CD4-positive, alpha-beta T cell treated with Interleukin-6 for 4 hours (primary cell): ENCODE measurements around the gene MIER3.
"Not testable (repeated sequence)": the region's sequence is repeated elsewhere in the genome, so short reads cannot be mapped to it uniquely, and the experiment has no call there.

Experiments
- DNase-seq: peaks from one replicate; pipeline ENCODE4 v3.0.0-alpha.2; 2020; ENCODE audit warnings: mixed read lengths

The MIER3 gene, protein sequence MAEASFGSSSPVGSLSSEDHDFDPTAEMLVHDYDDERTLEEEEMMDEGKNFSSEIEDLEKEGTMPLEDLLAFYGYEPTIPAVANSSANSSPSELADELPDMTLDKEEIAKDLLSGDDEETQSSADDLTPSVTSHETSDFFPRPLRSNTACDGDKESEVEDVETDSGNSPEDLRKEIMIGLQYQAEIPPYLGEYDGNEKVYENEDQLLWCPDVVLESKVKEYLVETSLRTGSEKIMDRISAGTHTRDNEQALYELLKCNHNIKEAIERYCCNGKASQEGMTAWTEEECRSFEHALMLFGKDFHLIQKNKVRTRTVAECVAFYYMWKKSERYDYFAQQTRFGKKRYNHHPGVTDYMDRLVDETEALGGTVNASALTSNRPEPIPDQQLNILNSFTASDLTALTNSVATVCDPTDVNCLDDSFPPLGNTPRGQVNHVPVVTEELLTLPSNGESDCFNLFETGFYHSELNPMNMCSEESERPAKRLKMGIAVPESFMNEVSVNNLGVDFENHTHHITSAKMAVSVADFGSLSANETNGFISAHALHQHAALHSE

GRCh38 chr5:56951946-56952691, at the start of gene MIER3:
TSS of gene MIER3 (minus strand) at chr5:56952123. CDS start at chr5:56952102, 21 bp downstream.
- peak; percentile 81 for DNase-seq

DNA sequence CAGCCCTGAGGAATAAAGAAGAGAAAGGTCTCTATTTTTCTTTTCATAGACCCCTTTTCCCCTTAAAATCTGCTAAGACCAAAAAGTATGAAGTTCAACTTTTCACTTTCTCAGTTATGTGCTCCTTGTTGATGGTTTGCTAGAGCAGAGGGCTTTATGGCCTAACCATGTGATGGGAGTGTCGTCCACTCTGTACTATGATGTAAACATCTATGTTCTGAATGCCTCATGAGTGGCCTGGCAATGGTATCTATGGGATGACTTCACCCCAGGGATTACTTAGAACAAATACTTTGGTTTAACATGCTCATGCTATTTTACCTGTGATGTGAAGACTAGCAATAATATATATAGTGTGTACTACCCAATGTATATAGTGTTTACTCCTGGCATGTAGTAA, 43.7 kb upstream of the MIER3 start:
- DNase-seq: no peak

DNA sequence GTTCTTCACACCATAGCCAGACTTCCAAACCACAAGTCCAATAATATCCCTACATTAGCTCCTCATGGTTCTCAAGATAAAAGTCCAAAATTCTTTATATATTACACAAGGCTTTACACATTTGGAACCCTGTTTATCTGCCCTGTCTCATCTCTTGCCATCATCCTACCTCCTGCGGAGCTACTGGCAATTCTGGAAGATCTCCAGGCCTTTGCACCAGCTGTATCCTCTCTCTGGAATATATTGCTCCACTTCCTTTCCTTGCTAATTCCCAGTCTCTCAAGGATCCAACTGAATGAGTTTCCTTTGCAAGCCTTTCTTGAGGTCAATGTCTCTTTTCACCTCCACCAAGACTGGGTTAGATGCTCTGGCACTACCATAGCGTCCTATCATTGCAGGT, 41.3 kb upstream of the MIER3 start:
- no peak for DNase-seq

GRCh38 chr5:56989676-56990075, 37.8 kb upstream of the MIER3 start:
- no peak for DNase-seq

DNA sequence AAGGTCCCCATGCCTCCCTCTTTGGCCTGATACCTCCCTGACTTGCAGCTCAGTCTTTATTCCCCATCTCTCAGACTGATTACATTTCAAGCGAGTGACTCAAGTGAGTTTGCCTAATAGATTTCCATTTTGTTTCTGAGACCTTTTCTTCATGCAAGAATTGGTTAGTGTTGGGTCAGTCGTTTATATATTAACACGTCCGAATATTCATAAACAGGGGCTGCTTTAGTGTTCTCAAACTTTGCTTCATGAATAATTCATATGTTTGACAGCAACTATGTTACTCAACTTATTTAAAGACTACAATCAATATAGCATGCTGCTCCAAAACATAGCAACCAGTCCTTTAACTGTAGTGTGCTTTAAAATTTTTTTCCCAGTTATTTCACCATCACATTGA, 36.6 kb upstream of the MIER3 start:
- DNase-seq: no peak

GRCh38 chr5:56987171-56987570, 35.2 kb upstream of the MIER3 start:
- DNase-seq: no peak

- DNase-seq: no peak
Observed at GRCh38 chr5:56986626-56986947, 34.7 kb upstream of the MIER3 start.

- DNase-seq: no peak
Observed at GRCh38 chr5:56985936-56986625, 34.2 kb upstream of the MIER3 start.

DNA sequence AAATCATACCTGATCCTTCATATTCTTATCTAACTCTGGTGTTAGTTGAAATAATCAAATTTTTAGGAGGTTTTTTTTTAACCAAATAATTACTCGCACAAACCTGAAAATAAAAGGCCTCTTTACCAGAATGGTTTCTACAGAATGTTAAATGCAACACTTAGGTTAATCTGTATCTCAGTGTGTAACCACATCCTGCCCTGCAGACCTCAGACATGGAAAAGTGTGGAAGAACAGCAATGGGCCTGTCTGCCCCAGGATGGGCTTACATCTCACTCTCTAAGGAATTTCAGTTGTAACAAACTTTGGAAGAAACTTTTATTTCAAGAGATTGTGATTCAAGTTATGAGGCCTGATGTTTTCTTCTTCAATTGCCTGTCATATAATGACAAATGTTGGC, 32.5 kb upstream of the MIER3 start:
- DNase-seq: peak; percentile 2

- no peak for DNase-seq
Observed at GRCh38 chr5:56983593-56984361, 31.9 kb upstream of the MIER3 start.

- DNase-seq: no peak
Observed at GRCh38 chr5:56981548-56982315, 29.8 kb upstream of the MIER3 start.

- DNase-seq: no peak
Observed at GRCh38 chr5:56979968-56980367, 28.0 kb upstream of the MIER3 start.

DNA sequence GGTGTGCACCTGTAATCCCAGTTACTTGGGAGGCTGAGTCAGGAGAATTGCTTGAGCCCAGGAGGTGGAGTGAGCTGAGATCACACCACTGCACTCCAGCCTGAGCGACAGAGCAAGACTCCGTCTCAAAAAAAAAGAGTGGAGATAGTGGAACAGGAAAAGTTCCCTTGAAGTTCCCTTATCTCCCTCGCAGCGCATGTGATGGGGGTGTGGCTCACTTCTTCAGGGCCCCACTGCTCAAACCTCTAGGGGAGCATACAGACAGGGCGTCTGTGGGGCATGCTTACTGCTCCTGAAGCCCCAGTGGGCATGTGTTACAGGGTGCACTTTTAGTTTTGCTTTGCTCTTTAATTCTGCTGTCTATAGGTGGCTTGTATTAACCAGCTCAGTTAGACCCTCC, 27.6 kb upstream of the MIER3 start:
- DNase-seq: not testable (repeated sequence)

- DNase-seq: no peak
Observed at GRCh38 chr5:56977822-56978221, 25.9 kb upstream of the MIER3 start.

GRCh38 chr5:56977021-56977420, 25.1 kb upstream of the MIER3 start:
- DNase-seq: no peak

GRCh38 chr5:56974241-56974640, 22.3 kb upstream of the MIER3 start:
- no peak for DNase-seq

GRCh38 chr5:56973473-56973872, 21.6 kb upstream of the MIER3 start:
- DNase-seq: no peak

DNA sequence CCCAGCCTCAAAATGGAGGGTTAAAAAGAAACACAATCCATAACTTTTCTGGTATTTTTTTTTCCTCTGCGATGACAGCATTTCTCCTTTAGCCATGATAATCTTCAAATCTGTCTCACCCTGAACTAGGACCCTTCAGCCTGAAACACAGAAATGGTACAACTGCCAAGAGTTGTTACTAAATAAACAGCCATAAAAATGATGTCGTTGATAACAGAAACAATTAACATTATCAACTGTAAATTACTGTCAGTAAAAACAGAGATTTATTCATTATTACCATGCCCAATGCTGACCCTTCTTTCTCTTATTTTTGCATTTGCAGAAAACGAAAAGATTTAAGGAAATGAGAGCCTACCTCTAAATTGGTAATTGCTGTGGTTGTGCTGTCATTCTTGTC, 19.4 kb upstream of the MIER3 start:
- DNase-seq: no peak

- no peak for DNase-seq
Observed at GRCh38 chr5:56964173-56964572, 12.2 kb upstream of the MIER3 start.

GRCh38 chr5:56963246-56963645, 11.3 kb upstream of the MIER3 start:
- no peak for DNase-seq

DNA sequence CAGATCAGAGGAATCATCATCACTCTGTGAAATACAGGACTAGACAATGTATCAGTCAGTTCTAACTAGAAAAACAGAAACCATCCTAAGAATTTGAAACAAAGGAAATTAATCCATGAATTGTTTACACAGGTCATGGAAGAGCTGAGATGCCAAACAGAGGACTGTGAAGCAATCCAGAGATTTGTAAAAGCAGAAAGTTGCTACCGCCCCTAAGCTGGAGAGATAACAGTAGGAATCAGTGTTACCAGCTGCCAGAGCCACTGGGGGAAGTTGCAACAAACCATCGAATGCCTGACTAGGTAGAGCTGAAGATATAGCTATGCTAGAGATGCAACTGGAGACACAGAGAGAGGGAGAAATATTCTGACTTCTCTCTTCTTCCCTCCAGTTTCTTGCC, 10.4 kb upstream of the MIER3 start:
- DNase-seq: no peak

DNA sequence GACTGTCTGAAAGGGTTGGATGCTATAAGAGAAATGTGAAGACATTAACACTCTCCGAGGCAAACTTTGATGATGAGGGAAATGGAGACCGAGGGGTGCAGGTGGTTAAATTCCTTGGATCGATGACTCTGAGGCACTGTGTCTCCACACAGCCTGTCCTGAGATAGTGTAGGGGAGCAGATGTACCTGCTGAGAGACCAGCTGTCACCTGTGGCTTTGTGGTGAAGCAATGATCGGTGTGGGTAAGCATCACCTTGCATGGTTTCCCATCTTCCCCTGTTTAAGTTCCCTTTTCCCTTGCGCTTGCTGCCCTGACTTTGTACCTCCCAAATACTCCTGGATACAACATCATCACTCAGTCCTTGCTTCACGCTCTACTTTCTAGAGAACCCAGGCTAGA, 9.8 kb upstream of the MIER3 start:
- DNase-seq: no peak
